GM19238 (cell line): ENCODE data around the gene CNKSR3.

ENCODE experiments used
- DNase-seq: peaks from one replicate; pipeline ENCODE4 v3.0.0; 2011; ENCODE audit warnings: low spot score; ENCODE audit not compliant: insufficient read length

Gene CNKSR3

GRCh38 chr6:154386848-154387717, 123.4 kb downstream of the CNKSR3 start:
- DNase-seq: no peak

- no peak for DNase-seq
Observed at GRCh38 chr6:154384191-154384590, 126.3 kb downstream of the CNKSR3 start.

- no peak for DNase-seq
Observed at GRCh38 chr6:154383273-154383672, 127.2 kb downstream of the CNKSR3 start.

- no peak for DNase-seq
Observed at GRCh38 chr6:154382740-154383139, 127.7 kb downstream of the CNKSR3 start.

GRCh38 chr6:154381548-154381947, 128.9 kb downstream of the CNKSR3 start:
- DNase-seq: no peak

- DNase-seq: no peak
Observed at GRCh38 chr6:154380741-154381140, 129.7 kb downstream of the CNKSR3 start.

- no peak for DNase-seq
Observed at GRCh38 chr6:154379585-154379984, 130.9 kb downstream of the CNKSR3 start.

- no peak for DNase-seq
Observed at GRCh38 chr6:154378518-154378917, 132.0 kb downstream of the CNKSR3 start.

GRCh38 chr6:154377726-154378125, 132.8 kb downstream of the CNKSR3 start:
- no peak for DNase-seq

- DNase-seq: no peak
Observed at GRCh38 chr6:154373971-154374370, 136.5 kb downstream of the CNKSR3 start.

- DNase-seq: no peak
Observed at GRCh38 chr6:154371281-154371680, 139.2 kb downstream of the CNKSR3 start.

- no peak for DNase-seq
Observed at GRCh38 chr6:154370545-154370944, 139.9 kb downstream of the CNKSR3 start.

- no peak for DNase-seq
Observed at GRCh38 chr6:154367839-154368695, 142.4 kb downstream of the CNKSR3 start.

- no peak for DNase-seq
Observed at GRCh38 chr6:154367336-154367735, 143.1 kb downstream of the CNKSR3 start.

GRCh38 chr6:154363821-154364220, 146.7 kb downstream of the CNKSR3 start:
- DNase-seq: no peak

GRCh38 chr6:154361476-154361875, 149.0 kb downstream of the CNKSR3 start:
- DNase-seq: no peak

GRCh38 chr6:154360476-154360875, 150.0 kb downstream of the CNKSR3 start:
- DNase-seq: no peak

GRCh38 chr6:154359679-154360078, 150.8 kb downstream of the CNKSR3 start:
- no peak for DNase-seq

GRCh38 chr6:154359161-154359574, 151.3 kb downstream of the CNKSR3 start:
- DNase-seq: no peak

- no peak for DNase-seq
Observed at GRCh38 chr6:154358019-154358545, 152.4 kb downstream of the CNKSR3 start.

- DNase-seq: no peak
Observed at GRCh38 chr6:154356690-154357089, 153.8 kb downstream of the CNKSR3 start, which contains the start of gene IPCEF1. TSS of gene IPCEF1 (minus strand) at chr6:154356803. CDS start at chr6:154265947, 90,856 bp downstream.

GRCh38 chr6:154356113-154356512, 154.4 kb downstream of the CNKSR3 start:
- no peak for DNase-seq
